Activated naive CD4-positive, alpha-beta T cell treated with anti-CD3 and anti-CD28 coated beads, Interleukin-2, amount 50 U/mL, for 24 hours (primary cell): ENCODE results near the gene CCDC77.

Experiments
- H3K27ac Mint-ChIP-seq: one replicate; pipeline ENCODE4 v1.8.0; 2021; ENCODE audit warnings: mild to moderate bottlenecking, mixed read lengths
- H3K27me3 Mint-ChIP-seq: one replicate; pipeline ENCODE4 v1.8.0; 2021; ENCODE audit warnings: mixed read lengths
- H3K36me3 Mint-ChIP-seq: one replicate; pipeline ENCODE4 v1.8.0; 2021; ENCODE audit warnings: mixed read lengths
- H3K4me1 Mint-ChIP-seq: one replicate; pipeline ENCODE4 v1.8.0; 2021; ENCODE audit warnings: mixed read lengths
- H3K4me3 Mint-ChIP-seq: one replicate; pipeline ENCODE4 v1.8.0; 2021; ENCODE audit warnings: mild to moderate bottlenecking, mixed read lengths
- H3K9me3 Mint-ChIP-seq: one replicate; pipeline ENCODE4 v1.8.0; 2021; ENCODE audit warnings: mixed read lengths

The CCDC77 gene

GRCh38 chr12:464484-465267 lies 63.2 kb downstream of the CCDC77 start:
- Mint-ChIP-seq H3K36me3 (no peaks in the 10 kb centered on the region), H3K27me3 (peaks cover 7% of the 10 kb centered on the region), H3K27ac (no peak overlapping the region), H3K4me1 (peaks cover 5% of the 10 kb centered on the region), H3K9me3 (no peaks in the 10 kb centered on the region), H3K4me3 (no peak overlapping the region)

GRCh38 chr12:466039-466438 lies 64.6 kb downstream of the CCDC77 start:
- Mint-ChIP-seq H3K9me3 (no peaks in the 10 kb centered on the region), H3K27ac (no peak overlapping the region), H3K4me3 (no peak overlapping the region), H3K27me3 (peaks cover 5% of the 10 kb centered on the region), H3K36me3 (no peaks in the 10 kb centered on the region), H3K4me1 (peaks cover 2% of the 10 kb centered on the region)

- H3K27me3 Mint-ChIP-seq = peaks cover 4% of the 10 kb centered on the region
- H3K27ac Mint-ChIP-seq = no peak overlapping the region
- no peaks in the 10 kb centered on the region for H3K9me3 Mint-ChIP-seq
- H3K4me1 Mint-ChIP-seq = no peaks in the 10 kb centered on the region
- H3K4me3 Mint-ChIP-seq = no peak overlapping the region
- H3K36me3 Mint-ChIP-seq = no peaks in the 10 kb centered on the region
Measured at GRCh38 chr12:466762-467161, 65.3 kb downstream of the CCDC77 start.

- no peak overlapping the region for H3K4me3 Mint-ChIP-seq
- no peaks in the 10 kb centered on the region for H3K27me3 Mint-ChIP-seq
- H3K27ac Mint-ChIP-seq = no peak overlapping the region
- H3K9me3 Mint-ChIP-seq = no peaks in the 10 kb centered on the region
- H3K36me3 Mint-ChIP-seq = no peaks in the 10 kb centered on the region
- H3K4me1 Mint-ChIP-seq = no peaks in the 10 kb centered on the region
Measured at GRCh38 chr12:467591-467990, 66.1 kb downstream of the CCDC77 start.

- Mint-ChIP-seq H3K4me1 (no peaks in the 10 kb centered on the region), H3K27me3 (no peaks in the 10 kb centered on the region), H3K27ac (no peak overlapping the region), H3K4me3 (no peak overlapping the region), H3K36me3 (no peaks in the 10 kb centered on the region), H3K9me3 (no peaks in the 10 kb centered on the region)
Measured at GRCh38 chr12:468671-469389, 67.4 kb downstream of the CCDC77 start.

GRCh38 chr12:470133-470532 lies 68.7 kb downstream of the CCDC77 start:
- H3K27ac Mint-ChIP-seq = no peak overlapping the region
- H3K4me1 Mint-ChIP-seq = no peaks in the 10 kb centered on the region
- no peaks in the 10 kb centered on the region for H3K9me3 Mint-ChIP-seq
- no peak overlapping the region for H3K4me3 Mint-ChIP-seq
- H3K36me3 Mint-ChIP-seq = no peaks in the 10 kb centered on the region
- peaks cover under 1% of the 10 kb centered on the region for H3K27me3 Mint-ChIP-seq

GRCh38 chr12:473198-473597 lies 71.8 kb downstream of the CCDC77 start:
- Mint-ChIP-seq H3K4me3 (no peak overlapping the region), H3K27me3 (peaks cover 5% of the 10 kb centered on the region), H3K36me3 (no peaks in the 10 kb centered on the region), H3K9me3 (no peaks in the 10 kb centered on the region), H3K4me1 (no peaks in the 10 kb centered on the region), H3K27ac (no peak overlapping the region)

- Mint-ChIP-seq H3K36me3 (no peaks in the 10 kb centered on the region), H3K4me3 (no peak overlapping the region), H3K4me1 (no peaks in the 10 kb centered on the region), H3K9me3 (no peaks in the 10 kb centered on the region), H3K27ac (no peak overlapping the region), H3K27me3 (peaks cover 5% of the 10 kb centered on the region)
Measured at GRCh38 chr12:473863-474577, 72.6 kb downstream of the CCDC77 start.

GRCh38 chr12:475286-475685 lies 73.8 kb downstream of the CCDC77 start:
- no peaks in the 10 kb centered on the region for H3K36me3 Mint-ChIP-seq
- no peak overlapping the region for H3K27ac Mint-ChIP-seq
- peaks cover 5% of the 10 kb centered on the region for H3K27me3 Mint-ChIP-seq
- H3K9me3 Mint-ChIP-seq = no peaks in the 10 kb centered on the region
- no peak overlapping the region for H3K4me3 Mint-ChIP-seq
- no peaks in the 10 kb centered on the region for H3K4me1 Mint-ChIP-seq

- Mint-ChIP-seq H3K27me3 (peaks cover 5% of the 10 kb centered on the region), H3K4me3 (no peak overlapping the region), H3K9me3 (no peaks in the 10 kb centered on the region), H3K4me1 (no peaks in the 10 kb centered on the region), H3K36me3 (no peaks in the 10 kb centered on the region), H3K27ac (no peak overlapping the region)
Measured at GRCh38 chr12:479161-479560, 77.7 kb downstream of the CCDC77 start.

- H3K4me1 Mint-ChIP-seq = no peaks in the 10 kb centered on the region
- no peak overlapping the region for H3K27ac Mint-ChIP-seq
- H3K36me3 Mint-ChIP-seq = no peaks in the 10 kb centered on the region
- no peak overlapping the region for H3K4me3 Mint-ChIP-seq
- no peaks in the 10 kb centered on the region for H3K27me3 Mint-ChIP-seq
- no peaks in the 10 kb centered on the region for H3K9me3 Mint-ChIP-seq
Measured at GRCh38 chr12:480831-481816, 79.7 kb downstream of the CCDC77 start.

GRCh38 chr12:482061-482460 lies 80.6 kb downstream of the CCDC77 start:
- Mint-ChIP-seq H3K4me3 (no peak overlapping the region), H3K9me3 (peaks cover 2% of the 10 kb centered on the region), H3K27me3 (peaks cover 1% of the 10 kb centered on the region), H3K27ac (no peak overlapping the region), H3K4me1 (no peaks in the 10 kb centered on the region), H3K36me3 (no peaks in the 10 kb centered on the region)

GRCh38 chr12:484096-484495 lies 82.7 kb downstream of the CCDC77 start:
- Mint-ChIP-seq H3K9me3 (peaks cover 13% of the 10 kb centered on the region), H3K4me3 (no peak overlapping the region), H3K27ac (no peak overlapping the region), H3K27me3 (peaks cover 3% of the 10 kb centered on the region), H3K36me3 (peaks cover 7% of the 10 kb centered on the region), H3K4me1 (no peaks in the 10 kb centered on the region)

GRCh38 chr12:490260-490659 lies 88.8 kb downstream of the CCDC77 start:
- Mint-ChIP-seq H3K27me3 (peaks cover 3% of the 10 kb centered on the region), H3K36me3 (peaks cover 20% of the 10 kb centered on the region), H3K4me1 (no peaks in the 10 kb centered on the region), H3K27ac (no peak overlapping the region), H3K4me3 (no peak overlapping the region), H3K9me3 (peaks cover 27% of the 10 kb centered on the region)
